ENCODE measurements around the gene MYBPC2. TPM values are rescaled to one million over a fixed set of nuclear protein-coding genes. Genes with fewer than 3 reads are reported as not detected.

MYBPC2 gene
- total and polyA plus RNA-seq, 2 donors (not counting 3 experiments of a cell fraction or from before 2014, with no cell fraction given), result 0.03 TPM; not detected in 1

DNA sequence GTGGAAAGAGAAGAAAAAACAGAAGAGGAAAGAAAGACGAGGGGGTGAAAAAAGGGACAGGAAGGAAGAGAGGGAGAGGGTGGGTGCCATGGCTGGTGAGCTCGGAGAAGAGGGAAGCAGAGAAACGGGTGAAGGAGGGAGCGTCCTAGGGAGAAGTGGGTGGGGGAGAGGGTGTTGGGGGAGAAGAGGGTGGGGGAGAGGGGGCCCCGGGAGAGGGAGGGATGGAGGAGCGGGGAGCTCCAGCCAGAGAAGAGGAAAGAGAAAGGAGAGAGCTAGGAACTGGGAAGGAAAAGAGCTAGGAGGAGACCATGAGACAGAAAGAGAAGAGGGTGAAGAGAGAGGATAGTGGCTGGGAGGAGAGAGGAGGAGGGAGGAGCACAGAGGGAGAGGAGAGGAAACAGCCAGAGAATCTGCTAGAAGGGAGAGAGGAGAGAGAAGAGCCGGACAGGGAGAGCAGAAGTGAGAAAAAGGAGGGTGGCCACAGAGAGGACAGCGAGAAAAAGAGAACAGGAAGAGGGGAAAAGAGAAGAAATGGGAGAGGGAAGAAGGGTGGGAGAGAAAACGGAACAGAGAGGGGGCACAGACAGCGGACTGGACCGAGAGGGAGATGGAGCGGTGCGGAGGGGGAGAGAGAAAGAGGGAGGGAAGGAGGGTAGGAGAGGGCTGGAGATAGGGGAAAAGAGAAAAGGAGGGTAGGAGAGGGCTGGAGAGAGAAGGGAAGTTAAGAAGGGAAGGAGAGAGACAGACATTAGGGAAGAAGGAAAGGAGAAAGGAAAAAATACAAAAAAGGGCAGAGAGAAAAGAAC, 55.9 kb downstream of the MYBPC2 start:
- Histone ChIP-seq H3K9me1 (replicated peaks; ENCODE audit: control insufficient read depth, extremely low read depth, insufficient read depth, low read length) (no peaks in the 10 kb centered on the region), H3K79me2 (ENCODE audit: control insufficient read depth, insufficient read depth, low read length) (no peaks in the 10 kb centered on the region), H3K4me3 (replicated peaks in 1 of 3; ENCODE audit: insufficient read depth in 1 of 3, low read depth in 1 of 3, low read length in 3 of 3) (no peak overlapping the region), H3K27ac (ENCODE audit: insufficient read depth, low read depth, low read length) (no peak overlapping the region), H3K27me3 (ENCODE audit: control insufficient read depth in 2 of 2, insufficient read depth in 2 of 2, low read length in 2 of 2) (peaks cover 10 to 12% of the 10 kb centered on the region in 2 experiments), H3K36me3 (ENCODE audit: control insufficient read depth in 2 of 2, extremely low read depth in 1 of 2, insufficient read depth in 2 of 2, low read length in 2 of 2) (peaks cover 0 to 2% of the 10 kb centered on the region in 2 experiments), H3K9me3 (replicated peaks; ENCODE audit: control insufficient read depth, insufficient read depth, low read length) (no peaks in the 10 kb centered on the region), H2AFZ (ENCODE audit: low read depth, low read length) (no peak overlapping the region), H4K20me1 (replicated peaks; ENCODE audit: control insufficient read depth, extremely low read depth, insufficient read depth, low read length) (no peaks in the 10 kb centered on the region), H3K4me2 (ENCODE audit: insufficient read depth, low read length) (no peak overlapping the region), H3K9ac (replicated peaks; ENCODE audit: extremely low read depth, insufficient read depth, low read length) (no peak overlapping the region), H3K4me1 (ENCODE audit: control insufficient read depth, extremely low read depth, insufficient read depth, low read length) (no peaks in the 10 kb centered on the region)
- intact Hi-C loops (cut with micrococcal nuclease) (no loop called here), dilution Hi-C loops (cut with MboI; ENCODE audit: extremely low pct_ligation_motif_present, low sequenced_read_pairs) (no loop called here)
- ChIA-PET POLR2A (interaction anchor here (0.7 kb wide), 1 partner anchor 216 kb away, joined by 3 read pairs; no protein-coding TSS in a partner anchor), CTCF (interaction anchor here (1.1 kb wide), 1 partner anchor 10 kb away, joined by 3 read pairs; no protein-coding TSS in a partner anchor)
- no peak for TF ChIP-seq JUN (IDR thresholded peaks at IDR 0.05; ENCODE audit: borderline replicate concordance, insufficient read depth, insufficient read length, low read depth)
- BruUV-seq (replicated peaks), result no TSS peak
- DNase-seq (ENCODE audit: low read depth, low spot score), result no peak
- no peak for FAIRE-seq

DNA sequence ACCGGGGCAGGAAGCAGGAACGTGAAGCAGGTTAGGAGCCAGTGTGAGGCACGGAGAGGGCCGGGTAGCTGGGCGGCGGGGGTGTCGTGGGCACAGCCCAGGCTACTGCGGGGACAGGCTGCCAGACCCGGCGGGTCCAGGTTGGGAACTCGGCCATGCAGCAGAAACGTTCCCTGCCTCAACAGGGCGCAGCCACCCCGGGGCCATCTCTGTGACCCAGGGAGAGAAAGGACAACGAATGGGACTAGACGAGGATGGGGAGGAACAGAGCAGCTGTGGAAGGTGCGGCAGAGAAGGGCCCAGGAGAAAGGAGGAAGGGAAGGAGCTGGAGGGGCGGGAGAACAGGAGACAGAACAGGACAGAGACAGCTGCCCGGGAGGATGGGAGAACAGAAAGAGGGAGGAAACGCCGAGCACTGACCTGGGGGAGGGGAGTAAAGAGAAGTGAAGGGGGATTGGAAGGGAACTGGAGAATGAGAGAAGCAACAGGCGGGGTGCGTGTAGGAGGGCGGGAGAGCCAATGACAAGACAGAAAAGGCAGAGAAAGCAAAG, 56.8 kb downstream of the MYBPC2 start:
- CTCF ChIA-PET, result interaction anchor here (1.1 kb wide), 1 partner anchor 11 kb away, joined by 3 read pairs; no protein-coding TSS in a partner anchor
- dilution Hi-C loops (cut with MboI; ENCODE audit: extremely low pct_ligation_motif_present, low sequenced_read_pairs), result no loop called here

More for the DNA sequence above, 56.8 kb downstream of the MYBPC2 start:
- H3K4me2 ChIP-seq (ENCODE audit: insufficient read depth, low read length), result no peak overlapping the region
- FAIRE-seq (no peak), DNase-seq (ENCODE audit: low read depth, low spot score) (no peak)
- H4K20me1 ChIP-seq (replicated peaks; ENCODE audit: control insufficient read depth, extremely low read depth, insufficient read depth, low read length), result no peaks in the 10 kb centered on the region
- no peak overlapping the region for H2AFZ ChIP-seq (ENCODE audit: low read depth, low read length)
- no peak overlapping the region for H3K27ac ChIP-seq (ENCODE audit: insufficient read depth, low read depth, low read length)
- no TSS peak for BruUV-seq (replicated peaks)
- POLR2A ChIA-PET, result no interaction called here
- H3K36me3 ChIP-seq (ENCODE audit: control insufficient read depth in 2 of 2, extremely low read depth in 1 of 2, insufficient read depth in 2 of 2, low read length in 2 of 2), result no peaks in the 10 kb centered on the region
- intact Hi-C loops (cut with micrococcal nuclease), result no loop called here
- H3K27me3 ChIP-seq (ENCODE audit: control insufficient read depth in 2 of 2, insufficient read depth in 2 of 2, low read length in 2 of 2), result peaks cover 10 to 12% of the 10 kb centered on the region in 2 experiments
- no peaks in the 10 kb centered on the region for H3K9me1 ChIP-seq (replicated peaks; ENCODE audit: control insufficient read depth, extremely low read depth, insufficient read depth, low read length)
- TF ChIP-seq FOS (IDR thresholded peaks at IDR 0.05; ENCODE audit: borderline replicate concordance, insufficient read depth, low read length) (no peak), GATA2 (IDR thresholded peaks at IDR 0.05; ENCODE audit: insufficient read depth, insufficient read length, low read depth, low read length) (no peak), POLR2A (IDR thresholded peaks at IDR 0.05; ENCODE audit: low read depth, low read length) (no peak), POLR2AphosphoS5 (IDR thresholded peaks at IDR 0.05; ENCODE audit: insufficient read depth, low read depth, low read length) (no peak), MYC (IDR thresholded peaks at IDR 0.05; ENCODE audit: low read depth, low read length) (no peak), EZH2 (IDR thresholded peaks at IDR 0.05; ENCODE audit: borderline replicate concordance, low read depth, low read length, severe bottlenecking) (no peak), JUN (IDR thresholded peaks at IDR 0.05; ENCODE audit: borderline replicate concordance, insufficient read depth, insufficient read length, low read depth) (no peak)
- TF ChIP-seq, protein P1, sequence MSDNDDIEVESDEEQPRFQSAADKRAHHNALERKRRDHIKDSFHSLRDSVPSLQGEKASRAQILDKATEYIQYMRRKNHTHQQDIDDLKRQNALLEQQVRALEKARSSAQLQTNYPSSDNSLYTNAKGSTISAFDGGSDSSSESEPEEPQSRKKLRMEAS (IDR thresholded peaks at IDR 0.05; ENCODE audit: insufficient read depth, insufficient read length), result no peak
- TF ChIP-seq, protein P2, sequence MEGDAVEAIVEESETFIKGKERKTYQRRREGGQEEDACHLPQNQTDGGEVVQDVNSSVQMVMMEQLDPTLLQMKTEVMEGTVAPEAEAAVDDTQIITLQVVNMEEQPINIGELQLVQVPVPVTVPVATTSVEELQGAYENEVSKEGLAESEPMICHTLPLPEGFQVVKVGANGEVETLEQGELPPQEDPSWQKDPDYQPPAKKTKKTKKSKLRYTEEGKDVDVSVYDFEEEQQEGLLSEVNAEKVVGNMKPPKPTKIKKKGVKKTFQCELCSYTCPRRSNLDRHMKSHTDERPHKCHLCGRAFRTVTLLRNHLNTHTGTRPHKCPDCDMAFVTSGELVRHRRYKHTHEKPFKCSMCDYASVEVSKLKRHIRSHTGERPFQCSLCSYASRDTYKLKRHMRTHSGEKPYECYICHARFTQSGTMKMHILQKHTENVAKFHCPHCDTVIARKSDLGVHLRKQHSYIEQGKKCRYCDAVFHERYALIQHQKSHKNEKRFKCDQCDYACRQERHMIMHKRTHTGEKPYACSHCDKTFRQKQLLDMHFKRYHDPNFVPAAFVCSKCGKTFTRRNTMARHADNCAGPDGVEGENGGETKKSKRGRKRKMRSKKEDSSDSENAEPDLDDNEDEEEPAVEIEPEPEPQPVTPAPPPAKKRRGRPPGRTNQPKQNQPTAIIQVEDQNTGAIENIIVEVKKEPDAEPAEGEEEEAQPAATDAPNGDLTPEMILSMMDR (IDR thresholded peaks at IDR 0.05; ENCODE audit: extremely low read depth in 1 of 2, insufficient read depth in 1 of 2, low read depth in 1 of 2, low read length in 2 of 2), result no peak
- H3K79me2 ChIP-seq (ENCODE audit: control insufficient read depth, insufficient read depth, low read length), result no peaks in the 10 kb centered on the region
- H3K9me3 ChIP-seq (replicated peaks; ENCODE audit: control insufficient read depth, insufficient read depth, low read length), result no peaks in the 10 kb centered on the region
- no peak overlapping the region for H3K9ac ChIP-seq (replicated peaks; ENCODE audit: extremely low read depth, insufficient read depth, low read length)
- H3K4me1 ChIP-seq (ENCODE audit: control insufficient read depth, extremely low read depth, insufficient read depth, low read length), result no peaks in the 10 kb centered on the region
- no peak overlapping the region for H3K4me3 ChIP-seq (replicated peaks in 1 of 3; ENCODE audit: insufficient read depth in 1 of 3, low read depth in 1 of 3, low read length in 3 of 3)
